SK-N-SH treated with all-trans-retinoic acid at 6 μM for 48 hours (cell line): Measurements from ENCODE around the gene PDGFRB.

ENCODE experiments used
- ATAC-seq: fragments of 200-7000 bp; cut with Tn5 transposase; 3 replicates; pipeline ENCODE4 v1.9.1; 2020; ENCODE audit warnings: mild to moderate bottlenecking, moderate library complexity
- ARNTL ChIP-seq: fragments of 450-650 bp; formaldehyde crosslinking; IDR thresholded peaks from 2 replicates; pipeline ENCODE4 v1.5.0; 2020; ENCODE audit warnings: low read depth, mild to moderate bottlenecking, moderate library complexity, borderline replicate concordance
- BACH2 ChIP-seq: fragments of 250-450 bp; sonication (Bioruptor Pico); IDR thresholded peaks from 2 replicates; pipeline ENCODE4 v1.9.0; 2021; ENCODE audit warnings: mild to moderate bottlenecking, borderline replicate concordance
- CREB5 ChIP-seq: fragments of 250-450 bp; sonication (Bioruptor Pico); IDR thresholded peaks from 2 replicates; pipeline ENCODE4 v1.5.1; 2020; ENCODE audit warnings: low read depth, mild to moderate bottlenecking, moderate library complexity
- CSDC2 ChIP-seq: fragments of 250-450 bp; sonication (Bioruptor Pico); IDR thresholded peaks from 2 replicates; pipeline ENCODE4 v1.5.0; 2020; ENCODE audit warnings: mild to moderate bottlenecking, moderate library complexity
- CSRNP3 ChIP-seq: fragments of 250-450 bp; sonication (Bioruptor Pico); IDR thresholded peaks from 2 replicates; pipeline ENCODE4 v1.5.1; 2021; ENCODE audit warnings: mild to moderate bottlenecking, moderate library complexity
- ESRRG ChIP-seq: fragments of 250-450 bp; sonication (Bioruptor Pico); IDR thresholded peaks from 2 replicates; pipeline ENCODE4 v1.6.1; 2021; ENCODE audit warnings: mild to moderate bottlenecking
- OSR1 ChIP-seq: fragments of 250-450 bp; sonication (Bioruptor Pico); IDR thresholded peaks from 2 replicates; pipeline ENCODE4 v1.8.0; 2022; ENCODE audit warnings: moderate library complexity, mild to moderate bottlenecking, inconsistent platforms
- PATZ1 ChIP-seq: fragments of 250-450 bp; sonication (Bioruptor Pico); IDR thresholded peaks from 2 replicates; pipeline ENCODE4 v1.8.0; 2020; ENCODE audit warnings: mild to moderate bottlenecking, moderate library complexity, borderline replicate concordance
- POU6F1 ChIP-seq: fragments of 250-450 bp; sonication (Bioruptor Pico); IDR thresholded peaks from 2 replicates; pipeline ENCODE4 v1.8.0; 2021; ENCODE audit warnings: low read depth, mild to moderate bottlenecking, moderate library complexity, borderline replicate concordance
- PPARA ChIP-seq: fragments of 250-450 bp; sonication (Bioruptor Pico); IDR thresholded peaks from 2 replicates; pipeline ENCODE4 v1.5.0; 2020; ENCODE audit warnings: mild to moderate bottlenecking, borderline replicate concordance
- RARB ChIP-seq: fragments of 250-450 bp; sonication (Bioruptor Pico); IDR thresholded peaks from 2 replicates; pipeline ENCODE4 v1.8.0; 2021; ENCODE audit warnings: mild to moderate bottlenecking, moderate library complexity
- SNAI2 ChIP-seq: fragments of 250-450 bp; sonication (Bioruptor Pico); IDR thresholded peaks from 2 replicates; pipeline ENCODE4 v1.5.0; 2020; ENCODE audit warnings: mild to moderate bottlenecking, moderate library complexity
- TCF4 ChIP-seq: fragments of 250-450 bp; sonication (Bioruptor Pico); IDR thresholded peaks from 2 replicates; pipeline ENCODE4 v1.8.0; 2021; ENCODE audit warnings: mild to moderate bottlenecking, moderate library complexity, borderline replicate concordance
- TOX ChIP-seq: fragments of 250-450 bp; sonication (Bioruptor Pico); IDR thresholded peaks from 2 replicates; pipeline ENCODE4 v1.8.0; 2021; ENCODE audit warnings: mild to moderate bottlenecking, moderate library complexity, borderline replicate concordance
- TSHZ2 ChIP-seq: fragments of 250-450 bp; sonication (Bioruptor Pico); IDR thresholded peaks from 2 replicates; pipeline ENCODE4 v1.5.0; 2020; ENCODE audit warnings: mild to moderate bottlenecking, moderate library complexity
- ZC3H10 ChIP-seq: fragments of 250-450 bp; sonication (Bioruptor Pico); IDR thresholded peaks from 2 replicates; pipeline ENCODE4 v1.5.1; 2021; ENCODE audit warnings: mild to moderate bottlenecking, moderate library complexity
- ZFP3 ChIP-seq: fragments of 250-450 bp; sonication (Bioruptor Pico); IDR thresholded peaks from 2 replicates; pipeline ENCODE4 v1.5.0; 2020; ENCODE audit warnings: mild to moderate bottlenecking, moderate library complexity
- ZFP30 ChIP-seq: fragments of 450-650 bp; formaldehyde crosslinking; IDR thresholded peaks from 2 replicates; pipeline ENCODE4 v1.5.0; 2022; ENCODE audit warnings: mild to moderate bottlenecking, moderate library complexity
- ZNF565 ChIP-seq: fragments of 450-650 bp; formaldehyde crosslinking; conservative IDR thresholded peaks from 2 replicates; pipeline ENCODE4 v1.5.0; 2020; ENCODE audit warnings: low read depth, mild to moderate bottlenecking, moderate library complexity
- ZNF70 ChIP-seq: fragments of 450-650 bp; formaldehyde crosslinking; IDR thresholded peaks from 2 replicates; pipeline ENCODE4 v1.5.0; 2020; ENCODE audit warnings: mild to moderate bottlenecking, moderate library complexity
- ZNF8 ChIP-seq: fragments of 450-650 bp; formaldehyde crosslinking; IDR thresholded peaks from 2 replicates; pipeline ENCODE4 v1.5.0; 2020; ENCODE audit warnings: mild to moderate bottlenecking, moderate library complexity

The PDGFRB gene

GRCh38 chr5:150184990-150185912 lies 29.6 kb upstream of the PDGFRB start:
- ATAC-seq: no peak

GRCh38 chr5:150184006-150184405 lies 28.4 kb upstream of the PDGFRB start:
- TF ChIP-seq PATZ1 (CRISPR knock-in tag) (no peak), CSRNP3 (CRISPR knock-in tag) (no peak), ZNF70 (CRISPR knock-in tag) (no peak), TSHZ2 (CRISPR knock-in tag) (no peak), ZNF565 (CRISPR knock-in tag) (no peak), ZNF8 (CRISPR knock-in tag) (no peak), ZFP30 (CRISPR knock-in tag) (no peak), RARB (no peak), PPARA (CRISPR knock-in tag) (no peak), CSDC2 (CRISPR knock-in tag) (no peak), POU6F1 (CRISPR knock-in tag) (no peak), CREB5 (CRISPR knock-in tag) (no peak), ARNTL (CRISPR knock-in tag) (no peak), TOX (CRISPR knock-in tag) (no peak), ESRRG (no peak)
- no peak for ATAC-seq

More at GRCh38 chr5:150184990-150185912, 29.6 kb upstream of the PDGFRB start:
- TF ChIP-seq PPARA (CRISPR knock-in tag) (no peak), ZNF565 (CRISPR knock-in tag) (no peak), SNAI2 (CRISPR knock-in tag) (no peak), POU6F1 (CRISPR knock-in tag) (no peak), ZNF70 (CRISPR knock-in tag) (no peak)
- TF ChIP-seq, all 23 proteins: peak for 0

GRCh38 chr5:150183436-150183835 lies 27.8 kb upstream of the PDGFRB start:
- TF ChIP-seq ZFP3: no peak
- no peak for TF ChIP-seq PATZ1 (CRISPR knock-in tag)
- TF ChIP-seq RARB: no peak
- TF ChIP-seq BACH2 (CRISPR knock-in tag): no peak
- no peak for TF ChIP-seq ZC3H10 (CRISPR knock-in tag)
- no peak for TF ChIP-seq ZNF565 (CRISPR knock-in tag)
- TF ChIP-seq ZNF8 (CRISPR knock-in tag): no peak
- no peak for TF ChIP-seq TCF4 (CRISPR knock-in tag)
- no peak for TF ChIP-seq CSDC2 (CRISPR knock-in tag)
- no peak for TF ChIP-seq OSR1
- no peak for TF ChIP-seq CREB5 (CRISPR knock-in tag)
- no peak for TF ChIP-seq TOX (CRISPR knock-in tag)
- TF ChIP-seq, all 23 proteins: peak for 0
- ATAC-seq: no peak
